Prostate gland (tissue), 2 donors: ENCODE data around the gene PKNOX2.

Source experiments
- CTCF ChIP-seq, 4 experiments: fragments of 200-600 bp in 2 of 4; fragments of 450-650 bp in 2 of 4; sonication (generic) in 2 of 4; IDR thresholded peaks; 1 replicate in 3 of 4; 2 replicates in 1 of 4; pipeline ENCODE4 v1.5.1; 2016 to 2019; ENCODE audit warnings: antibody characterized with exemption in 4 of 4, mild to moderate bottlenecking in 2 of 4, moderate library complexity in 2 of 4
- POLR2A ChIP-seq: fragments of 450-650 bp; IDR thresholded peaks from one replicate; pipeline ENCODE4 v1.6.1; 2016; ENCODE audit warnings: antibody characterized with exemption, mild to moderate bottlenecking
- POLR2AphosphoS5 ChIP-seq: sonication (generic); formaldehyde crosslinking; IDR thresholded peaks from one replicate; pipeline ENCODE4 v1.6.1; 2017; ENCODE audit warnings: antibody characterized with exemption

- TF ChIP-seq POLR2A = no peak
- no peak for TF ChIP-seq CTCF (IDR thresholded peaks at IDR 0.05)
- TF ChIP-seq POLR2AphosphoS5 = no peak
Measured at GRCh38 chr11:125378083-125378482, 213.5 kb downstream of the PKNOX2 start.
